Heart left ventricle (tissue), 13 donors: ENCODE data around the gene TTC7B.

Experiments
- POLR2A ChIP-seq, 2 donors: fragments of 450-650 bp; IDR thresholded peaks; one replicate each; pipeline ENCODE4 v1.6.1; 2017; ENCODE audit warnings: antibody characterized with exemption in 2 of 2, mild to moderate bottlenecking in 2 of 2, moderate library complexity in 2 of 2
- TF ChIP-seq, protein P1 (sequence below), 12 donors: fragments of 200-600 bp; sonication (generic) in 4 of 12; IDR thresholded peaks; one replicate each; pipeline versions ENCODE4 v1.5.0 to v1.8.0; 2018 to 2022; ENCODE audit warnings: antibody characterized with exemption in 12 of 12, mild to moderate bottlenecking in 5 of 12
- donor health status: ischemic (EF 13 %, LVEDD 7.1; RV severe dilation, severe dysfunction).
- donor health status: DM: no; HTN: yes; CAD: no.
- donor health status: DM: no; HTN: no; CAD: no.
- donor health status: ischemic (EF 25% LVEDD 6.9; RV normal size, moderate dysfunction).
- donor health status: ischemic (EF 25% LVEDD 5.7; RV mildly dilated, moderate dysfunction).
- donor health status: ischemic (EF 35%, LVEDD 5.7; RV mildly dilated, moderate dysfunction).
- donor health status: nonischemic (EF 11% LVEDD 7.7; RV severe dilation, severe dysfunction).
- donor health status: DM: yes; HTN: yes; CAD: no.
- donor health status: PGD.
- donor health status: ischemic (EF 29% LVEDD 5.4; RV normal size, mild dysfunction).
- donor health status: nonischemic (EF 23%, LVEDD 6.1; RV moderate dilation, normal function).

GRCh38 chr14:90576981-90577660 is 239.1 kb downstream of the TTC7B start:
- TF ChIP-seq, protein P1, sequence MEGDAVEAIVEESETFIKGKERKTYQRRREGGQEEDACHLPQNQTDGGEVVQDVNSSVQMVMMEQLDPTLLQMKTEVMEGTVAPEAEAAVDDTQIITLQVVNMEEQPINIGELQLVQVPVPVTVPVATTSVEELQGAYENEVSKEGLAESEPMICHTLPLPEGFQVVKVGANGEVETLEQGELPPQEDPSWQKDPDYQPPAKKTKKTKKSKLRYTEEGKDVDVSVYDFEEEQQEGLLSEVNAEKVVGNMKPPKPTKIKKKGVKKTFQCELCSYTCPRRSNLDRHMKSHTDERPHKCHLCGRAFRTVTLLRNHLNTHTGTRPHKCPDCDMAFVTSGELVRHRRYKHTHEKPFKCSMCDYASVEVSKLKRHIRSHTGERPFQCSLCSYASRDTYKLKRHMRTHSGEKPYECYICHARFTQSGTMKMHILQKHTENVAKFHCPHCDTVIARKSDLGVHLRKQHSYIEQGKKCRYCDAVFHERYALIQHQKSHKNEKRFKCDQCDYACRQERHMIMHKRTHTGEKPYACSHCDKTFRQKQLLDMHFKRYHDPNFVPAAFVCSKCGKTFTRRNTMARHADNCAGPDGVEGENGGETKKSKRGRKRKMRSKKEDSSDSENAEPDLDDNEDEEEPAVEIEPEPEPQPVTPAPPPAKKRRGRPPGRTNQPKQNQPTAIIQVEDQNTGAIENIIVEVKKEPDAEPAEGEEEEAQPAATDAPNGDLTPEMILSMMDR (IDR thresholded peaks at IDR 0.05): no peak
- no peak for TF ChIP-seq POLR2A (IDR thresholded peaks at IDR 0.05)
